ENCODE data around the gene CYB561D1.

CYB561D1 gene

DNA sequence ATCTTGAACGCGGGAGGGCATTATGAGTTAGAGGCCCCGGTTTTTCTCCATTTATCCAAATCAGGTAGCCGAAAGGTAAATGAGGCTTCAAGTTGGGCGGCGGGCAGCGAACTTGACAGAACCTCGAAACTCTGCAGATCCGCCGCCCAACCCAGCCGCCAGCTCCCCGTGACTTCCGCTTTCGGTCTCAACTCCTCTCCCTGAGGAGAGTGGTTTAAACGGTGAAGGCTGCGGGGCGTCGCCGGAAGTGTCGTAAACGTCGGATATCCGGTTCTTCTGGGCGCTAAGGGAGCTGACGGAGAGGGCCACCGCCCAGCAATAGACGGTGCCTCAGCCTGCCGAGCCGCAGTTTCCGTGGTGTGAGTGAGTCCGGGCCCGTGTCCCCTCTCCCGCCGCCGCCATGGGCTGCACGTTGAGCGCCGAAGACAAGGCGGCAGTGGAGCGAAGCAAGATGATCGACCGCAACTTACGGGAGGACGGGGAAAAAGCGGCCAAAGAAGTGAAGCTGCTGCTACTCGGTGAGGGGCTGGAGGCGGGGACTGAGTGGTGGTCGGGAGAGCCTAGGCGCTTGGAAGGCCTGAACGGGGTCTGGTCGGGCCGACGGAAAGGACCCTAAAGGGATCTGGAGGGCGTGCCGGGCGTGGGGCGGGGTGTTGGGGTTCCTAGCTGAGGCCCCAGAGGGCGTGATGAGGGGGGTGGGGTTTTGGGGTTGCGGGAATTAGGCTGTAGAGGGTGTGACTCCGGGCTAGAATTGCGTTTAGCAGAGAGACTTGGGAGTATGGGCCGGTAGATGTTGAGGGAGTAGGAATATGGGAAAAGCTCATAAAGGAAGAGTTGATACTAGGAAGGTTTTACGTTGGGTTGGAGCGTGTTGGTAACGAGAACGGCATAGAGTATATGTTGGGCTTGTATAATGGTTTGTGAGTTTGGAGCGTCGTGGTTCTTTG lies 54.7 kb downstream of the CYB561D1 start, which contains the start of gene GNAI3 (continued):
- TF ChIP-seq ZNF404 (tag by site-specific recombination; IDR thresholded peaks at IDR 0.05) (no peak), ZNF621 (tag by site-specific recombination; IDR thresholded peaks at IDR 0.05) (no peak), ZNF544 (tag by site-specific recombination; IDR thresholded peaks at IDR 0.05) (no peak), ZIC2 (tag by site-specific recombination; IDR thresholded peaks at IDR 0.05) (peak; percentile 48; the same call in 1 of the 2 replicates), ZNF626 (tag by site-specific recombination; IDR thresholded peaks at IDR 0.05) (no peak), ZNF146 (tag by site-specific recombination; IDR thresholded peaks at IDR 0.05) (no peak), ZNF10 (tag by site-specific recombination; IDR thresholded peaks at IDR 0.05) (peak; percentile 85), ZNF768 (tag by site-specific recombination; IDR thresholded peaks at IDR 0.05) (no peak), TCF7L2 (IDR thresholded peaks at IDR 0.05; ENCODE audit: borderline replicate concordance, low read depth, low read length) (no peak), ZNF555 (tag by site-specific recombination; conservative IDR thresholded peaks at IDR 0.05) (no peak), ZNF558 (tag by site-specific recombination; IDR thresholded peaks at IDR 0.05) (peak; percentile 13; the same call in 1 of the 2 replicates), SCRT2 (tag by site-specific recombination; IDR thresholded peaks at IDR 0.05) (no peak)
- TF ChIP-seq, protein P1, sequence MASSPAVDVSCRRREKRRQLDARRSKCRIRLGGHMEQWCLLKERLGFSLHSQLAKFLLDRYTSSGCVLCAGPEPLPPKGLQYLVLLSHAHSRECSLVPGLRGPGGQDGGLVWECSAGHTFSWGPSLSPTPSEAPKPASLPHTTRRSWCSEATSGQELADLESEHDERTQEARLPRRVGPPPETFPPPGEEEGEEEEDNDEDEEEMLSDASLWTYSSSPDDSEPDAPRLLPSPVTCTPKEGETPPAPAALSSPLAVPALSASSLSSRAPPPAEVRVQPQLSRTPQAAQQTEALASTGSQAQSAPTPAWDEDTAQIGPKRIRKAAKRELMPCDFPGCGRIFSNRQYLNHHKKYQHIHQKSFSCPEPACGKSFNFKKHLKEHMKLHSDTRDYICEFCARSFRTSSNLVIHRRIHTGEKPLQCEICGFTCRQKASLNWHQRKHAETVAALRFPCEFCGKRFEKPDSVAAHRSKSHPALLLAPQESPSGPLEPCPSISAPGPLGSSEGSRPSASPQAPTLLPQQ (tag by site-specific recombination; IDR thresholded peaks at IDR 0.05), result peak; percentile 72
- TF ChIP-seq, protein P2, sequence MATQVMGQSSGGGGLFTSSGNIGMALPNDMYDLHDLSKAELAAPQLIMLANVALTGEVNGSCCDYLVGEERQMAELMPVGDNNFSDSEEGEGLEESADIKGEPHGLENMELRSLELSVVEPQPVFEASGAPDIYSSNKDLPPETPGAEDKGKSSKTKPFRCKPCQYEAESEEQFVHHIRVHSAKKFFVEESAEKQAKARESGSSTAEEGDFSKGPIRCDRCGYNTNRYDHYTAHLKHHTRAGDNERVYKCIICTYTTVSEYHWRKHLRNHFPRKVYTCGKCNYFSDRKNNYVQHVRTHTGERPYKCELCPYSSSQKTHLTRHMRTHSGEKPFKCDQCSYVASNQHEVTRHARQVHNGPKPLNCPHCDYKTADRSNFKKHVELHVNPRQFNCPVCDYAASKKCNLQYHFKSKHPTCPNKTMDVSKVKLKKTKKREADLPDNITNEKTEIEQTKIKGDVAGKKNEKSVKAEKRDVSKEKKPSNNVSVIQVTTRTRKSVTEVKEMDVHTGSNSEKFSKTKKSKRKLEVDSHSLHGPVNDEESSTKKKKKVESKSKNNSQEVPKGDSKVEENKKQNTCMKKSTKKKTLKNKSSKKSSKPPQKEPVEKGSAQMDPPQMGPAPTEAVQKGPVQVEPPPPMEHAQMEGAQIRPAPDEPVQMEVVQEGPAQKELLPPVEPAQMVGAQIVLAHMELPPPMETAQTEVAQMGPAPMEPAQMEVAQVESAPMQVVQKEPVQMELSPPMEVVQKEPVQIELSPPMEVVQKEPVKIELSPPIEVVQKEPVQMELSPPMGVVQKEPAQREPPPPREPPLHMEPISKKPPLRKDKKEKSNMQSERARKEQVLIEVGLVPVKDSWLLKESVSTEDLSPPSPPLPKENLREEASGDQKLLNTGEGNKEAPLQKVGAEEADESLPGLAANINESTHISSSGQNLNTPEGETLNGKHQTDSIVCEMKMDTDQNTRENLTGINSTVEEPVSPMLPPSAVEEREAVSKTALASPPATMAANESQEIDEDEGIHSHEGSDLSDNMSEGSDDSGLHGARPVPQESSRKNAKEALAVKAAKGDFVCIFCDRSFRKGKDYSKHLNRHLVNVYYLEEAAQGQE (tag by site-specific recombination; IDR thresholded peaks at IDR 0.05), result peak; percentile 25; the same call in 1 of the 2 replicates
- TF ChIP-seq, protein P3, sequence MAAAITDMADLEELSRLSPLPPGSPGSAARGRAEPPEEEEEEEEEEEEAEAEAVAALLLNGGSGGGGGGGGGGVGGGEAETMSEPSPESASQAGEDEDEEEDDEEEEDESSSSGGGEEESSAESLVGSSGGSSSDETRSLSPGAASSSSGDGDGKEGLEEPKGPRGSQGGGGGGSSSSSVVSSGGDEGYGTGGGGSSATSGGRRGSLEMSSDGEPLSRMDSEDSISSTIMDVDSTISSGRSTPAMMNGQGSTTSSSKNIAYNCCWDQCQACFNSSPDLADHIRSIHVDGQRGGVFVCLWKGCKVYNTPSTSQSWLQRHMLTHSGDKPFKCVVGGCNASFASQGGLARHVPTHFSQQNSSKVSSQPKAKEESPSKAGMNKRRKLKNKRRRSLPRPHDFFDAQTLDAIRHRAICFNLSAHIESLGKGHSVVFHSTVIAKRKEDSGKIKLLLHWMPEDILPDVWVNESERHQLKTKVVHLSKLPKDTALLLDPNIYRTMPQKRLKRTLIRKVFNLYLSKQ (tag by site-specific recombination; IDR thresholded peaks at IDR 0.05; ENCODE audit: borderline replicate concordance), result no peak
- TF ChIP-seq, protein P4, sequence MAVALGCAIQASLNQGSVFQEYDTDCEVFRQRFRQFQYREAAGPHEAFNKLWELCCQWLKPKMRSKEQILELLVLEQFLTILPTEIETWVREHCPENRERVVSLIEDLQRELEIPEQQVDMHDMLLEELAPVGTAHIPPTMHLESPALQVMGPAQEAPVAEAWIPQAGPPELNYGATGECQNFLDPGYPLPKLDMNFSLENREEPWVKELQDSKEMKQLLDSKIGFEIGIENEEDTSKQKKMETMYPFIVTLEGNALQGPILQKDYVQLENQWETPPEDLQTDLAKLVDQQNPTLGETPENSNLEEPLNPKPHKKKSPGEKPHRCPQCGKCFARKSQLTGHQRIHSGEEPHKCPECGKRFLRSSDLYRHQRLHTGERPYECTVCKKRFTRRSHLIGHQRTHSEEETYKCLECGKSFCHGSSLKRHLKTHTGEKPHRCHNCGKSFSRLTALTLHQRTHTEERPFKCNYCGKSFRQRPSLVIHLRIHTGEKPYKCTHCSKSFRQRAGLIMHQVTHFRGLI (tag by site-specific recombination; IDR thresholded peaks at IDR 0.05), result peak; percentile 93
- TF ChIP-seq, protein P5, sequence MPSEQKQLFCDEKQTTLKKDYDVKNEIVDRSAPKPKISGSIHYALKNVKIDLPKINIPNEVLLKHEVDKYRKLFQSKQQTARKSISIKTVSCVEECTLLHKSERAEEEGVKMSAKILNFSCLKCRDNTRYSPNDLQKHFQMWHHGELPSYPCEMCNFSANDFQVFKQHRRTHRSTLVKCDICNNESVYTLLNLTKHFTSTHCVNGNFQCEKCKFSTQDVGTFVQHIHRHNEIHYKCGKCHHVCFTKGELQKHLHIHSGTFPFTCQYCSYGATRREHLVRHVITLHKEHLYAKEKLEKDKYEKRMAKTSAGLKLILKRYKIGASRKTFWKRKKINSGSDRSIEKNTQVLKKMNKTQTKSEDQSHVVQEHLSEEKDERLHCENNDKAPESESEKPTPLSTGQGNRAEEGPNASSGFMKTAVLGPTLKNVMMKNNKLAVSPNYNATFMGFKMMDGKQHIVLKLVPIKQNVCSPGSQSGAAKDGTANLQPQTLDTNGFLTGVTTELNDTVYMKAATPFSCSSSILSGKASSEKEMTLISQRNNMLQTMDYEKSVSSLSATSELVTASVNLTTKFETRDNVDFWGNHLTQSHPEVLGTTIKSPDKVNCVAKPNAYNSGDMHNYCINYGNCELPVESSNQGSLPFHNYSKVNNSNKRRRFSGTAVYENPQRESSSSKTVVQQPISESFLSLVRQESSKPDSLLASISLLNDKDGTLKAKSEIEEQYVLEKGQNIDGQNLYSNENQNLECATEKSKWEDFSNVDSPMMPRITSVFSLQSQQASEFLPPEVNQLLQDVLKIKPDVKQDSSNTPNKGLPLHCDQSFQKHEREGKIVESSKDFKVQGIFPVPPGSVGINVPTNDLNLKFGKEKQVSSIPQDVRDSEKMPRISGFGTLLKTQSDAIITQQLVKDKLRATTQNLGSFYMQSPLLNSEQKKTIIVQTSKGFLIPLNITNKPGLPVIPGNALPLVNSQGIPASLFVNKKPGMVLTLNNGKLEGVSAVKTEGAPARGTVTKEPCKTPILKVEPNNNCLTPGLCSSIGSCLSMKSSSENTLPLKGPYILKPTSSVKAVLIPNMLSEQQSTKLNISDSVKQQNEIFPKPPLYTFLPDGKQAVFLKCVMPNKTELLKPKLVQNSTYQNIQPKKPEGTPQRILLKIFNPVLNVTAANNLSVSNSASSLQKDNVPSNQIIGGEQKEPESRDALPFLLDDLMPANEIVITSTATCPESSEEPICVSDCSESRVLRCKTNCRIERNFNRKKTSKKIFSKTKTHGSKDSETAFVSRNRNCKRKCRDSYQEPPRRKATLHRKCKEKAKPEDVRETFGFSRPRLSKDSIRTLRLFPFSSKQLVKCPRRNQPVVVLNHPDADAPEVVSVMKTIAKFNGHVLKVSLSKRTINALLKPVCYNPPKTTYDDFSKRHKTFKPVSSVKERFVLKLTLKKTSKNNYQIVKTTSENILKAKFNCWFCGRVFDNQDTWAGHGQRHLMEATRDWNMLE (tag by site-specific recombination; conservative IDR thresholded peaks at IDR 0.05; ENCODE audit: low read depth), result peak; percentile 92
- TF ChIP-seq, protein P6, sequence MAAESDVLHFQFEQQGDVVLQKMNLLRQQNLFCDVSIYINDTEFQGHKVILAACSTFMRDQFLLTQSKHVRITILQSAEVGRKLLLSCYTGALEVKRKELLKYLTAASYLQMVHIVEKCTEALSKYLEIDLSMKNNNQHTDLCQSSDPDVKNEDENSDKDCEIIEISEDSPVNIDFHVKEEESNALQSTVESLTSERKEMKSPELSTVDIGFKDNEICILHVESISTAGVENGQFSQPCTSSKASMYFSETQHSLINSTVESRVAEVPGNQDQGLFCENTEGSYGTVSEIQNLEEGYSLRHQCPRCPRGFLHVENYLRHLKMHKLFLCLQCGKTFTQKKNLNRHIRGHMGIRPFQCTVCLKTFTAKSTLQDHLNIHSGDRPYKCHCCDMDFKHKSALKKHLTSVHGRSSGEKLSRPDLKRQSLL (tag by site-specific recombination; IDR thresholded peaks at IDR 0.05), result no peak
- TF ChIP-seq, protein P7, sequence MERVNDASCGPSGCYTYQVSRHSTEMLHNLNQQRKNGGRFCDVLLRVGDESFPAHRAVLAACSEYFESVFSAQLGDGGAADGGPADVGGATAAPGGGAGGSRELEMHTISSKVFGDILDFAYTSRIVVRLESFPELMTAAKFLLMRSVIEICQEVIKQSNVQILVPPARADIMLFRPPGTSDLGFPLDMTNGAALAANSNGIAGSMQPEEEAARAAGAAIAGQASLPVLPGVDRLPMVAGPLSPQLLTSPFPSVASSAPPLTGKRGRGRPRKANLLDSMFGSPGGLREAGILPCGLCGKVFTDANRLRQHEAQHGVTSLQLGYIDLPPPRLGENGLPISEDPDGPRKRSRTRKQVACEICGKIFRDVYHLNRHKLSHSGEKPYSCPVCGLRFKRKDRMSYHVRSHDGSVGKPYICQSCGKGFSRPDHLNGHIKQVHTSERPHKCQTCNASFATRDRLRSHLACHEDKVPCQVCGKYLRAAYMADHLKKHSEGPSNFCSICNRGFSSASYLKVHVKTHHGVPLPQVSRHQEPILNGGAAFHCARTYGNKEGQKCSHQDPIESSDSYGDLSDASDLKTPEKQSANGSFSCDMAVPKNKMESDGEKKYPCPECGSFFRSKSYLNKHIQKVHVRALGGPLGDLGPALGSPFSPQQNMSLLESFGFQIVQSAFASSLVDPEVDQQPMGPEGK (tag by site-specific recombination; IDR thresholded peaks at IDR 0.05), result peak; percentile 56

Measured in HEK293 (cell line).